ENCODE measurements around the gene TLE3. TPM values are rescaled to one million over a fixed set of nuclear protein-coding genes. Genes with fewer than 3 reads are reported as not detected.

TLE3 gene
- total RNA-seq, 4 donors from 2014 or later: 91.2 to 154 (median 137) TPM

GRCh38 chr15:70029297-70029701, 68.4 kb downstream of the TLE3 start:
- TF ChIP-seq CTCF (IDR thresholded peaks at IDR 0.05) (no peak), POLR2AphosphoS5 (IDR thresholded peaks at IDR 0.05) (no peak), EP300 (IDR thresholded peaks at IDR 0.05) (no peak), POLR2A (IDR thresholded peaks at IDR 0.05) (no peak)
- peaks cover 28% of the 10 kb centered on the region for H3K4me1 ChIP-seq
- peaks cover 6% of the 10 kb centered on the region for H3K27me3 ChIP-seq
- H3K4me3 ChIP-seq: no peak overlapping the region
- no peak overlapping the region for H3K27ac ChIP-seq
- no peaks in the 10 kb centered on the region for H3K9me3 ChIP-seq
- 95% methylated on average over 2 of the region's 3 CpGs for WGBS
- DNase-seq (ENCODE audit: low spot score in 2 of 2): peak in 1 of 2 donors; percentile 21
- H3K36me3 ChIP-seq: no peaks in the 10 kb centered on the region

GRCh38 chr15:70027518-70027917, 70.2 kb downstream of the TLE3 start:
- no peak overlapping the region for H3K27ac ChIP-seq
- no peaks in the 10 kb centered on the region for H3K27me3 ChIP-seq
- no peak overlapping the region for H3K4me3 ChIP-seq
- TF ChIP-seq CTCF (IDR thresholded peaks at IDR 0.05) (no peak), POLR2A (IDR thresholded peaks at IDR 0.05) (no peak)
- no peak for DNase-seq (ENCODE audit: low spot score in 2 of 2)
- H3K36me3 ChIP-seq: no peaks in the 10 kb centered on the region
- WGBS: 100% methylated on average over 1 of the region's 1 CpG
- no peaks in the 10 kb centered on the region for H3K9me3 ChIP-seq
- peaks cover 35% of the 10 kb centered on the region for H3K4me1 ChIP-seq

- peaks cover 35% of the 10 kb centered on the region for H3K4me1 ChIP-seq
- H3K9me3 ChIP-seq: no peaks in the 10 kb centered on the region
- H3K36me3 ChIP-seq: no peaks in the 10 kb centered on the region
- 97% methylated on average over 4 of the region's 5 CpGs for WGBS
- TF ChIP-seq POLR2AphosphoS5 (IDR thresholded peaks at IDR 0.05) (no peak), POLR2A (IDR thresholded peaks at IDR 0.05) (no peak), EP300 (IDR thresholded peaks at IDR 0.05) (no peak), CTCF (IDR thresholded peaks at IDR 0.05) (no peak)
- H3K27me3 ChIP-seq: no peaks in the 10 kb centered on the region
- no peak overlapping the region for H3K4me3 ChIP-seq
- no peak overlapping the region for H3K27ac ChIP-seq
- no peak for DNase-seq (ENCODE audit: low spot score in 2 of 2)
These were observed 70.7 kb downstream of the TLE3 start for GRCh38 chr15:70026991-70027390.

- H3K9me3 ChIP-seq: no peaks in the 10 kb centered on the region
- H3K4me3 ChIP-seq: no peak overlapping the region
- no peaks in the 10 kb centered on the region for H3K36me3 ChIP-seq
- H3K27me3 ChIP-seq: no peaks in the 10 kb centered on the region
- WGBS: 77% methylated on average over 11 of the region's 11 CpGs
- H3K27ac ChIP-seq: no peak overlapping the region
- TF ChIP-seq POLR2A (IDR thresholded peaks at IDR 0.05) (no peak), CTCF (IDR thresholded peaks at IDR 0.05) (no peak), EP300 (IDR thresholded peaks at IDR 0.05) (no peak), POLR2AphosphoS5 (IDR thresholded peaks at IDR 0.05) (no peak)
- H3K4me1 ChIP-seq: peaks cover 35% of the 10 kb centered on the region
- no peak for DNase-seq (ENCODE audit: low spot score in 2 of 2)
These were observed 72.1 kb downstream of the TLE3 start for GRCh38 chr15:70025413-70026296.

GRCh38 chr15:70024521-70024920, 73.2 kb downstream of the TLE3 start:
- Histone ChIP-seq H3K4me3 (no peak overlapping the region), H3K4me1 (peaks cover 35% of the 10 kb centered on the region), H3K27ac (no peak overlapping the region), H3K9me3 (no peaks in the 10 kb centered on the region), H3K36me3 (no peaks in the 10 kb centered on the region), H3K27me3 (no peaks in the 10 kb centered on the region)
- no peak for DNase-seq (ENCODE audit: low spot score in 2 of 2)
- TF ChIP-seq EP300 (IDR thresholded peaks at IDR 0.05) (no peak), POLR2AphosphoS5 (IDR thresholded peaks at IDR 0.05) (no peak), POLR2A (IDR thresholded peaks at IDR 0.05) (no peak), CTCF (IDR thresholded peaks at IDR 0.05) (no peak)
- WGBS: 76% methylated on average over 6 of the region's 18 CpGs
